Activated naive CD8-positive, alpha-beta T cell treated with anti-CD3 and anti-CD28 coated beads, Interleukin-2, amount 10 ng/mL, durations not matched to agents 7 days and 5 days (primary cell): Measurements from ENCODE around the gene ANKRD6. TPM values are rescaled to one million over a fixed set of nuclear protein-coding genes. Genes with fewer than 3 reads are reported as not detected.

Experiments
- ATAC-seq: fragments of 150-1000 bp; cut with Tn5 transposase; one replicate; pipeline ENCODE4 v1.10.0; 2021; ENCODE audit warnings: low read depth, moderate library complexity
- POLR2A ChIA-PET: fragments of 350-600 bp; sonication (Branson Sonifier 250); formaldehyde crosslinking; loops from one replicate; lab custom pipeline; 2021; ENCODE audit warnings: antibody characterized with exemption; lab: Charles Lee
- DNase-seq: peaks from one replicate; pipeline ENCODE4 v3.0.0; 2021
- H3K27ac Mint-ChIP-seq: one replicate; pipeline ENCODE4 v1.8.0; 2022; ENCODE audit warnings: mild to moderate bottlenecking, mixed read lengths
- H3K27me3 Mint-ChIP-seq: one replicate; pipeline ENCODE4 v1.8.0; 2022; ENCODE audit warnings: mild to moderate bottlenecking, moderate library complexity, mixed read lengths
- H3K36me3 Mint-ChIP-seq: one replicate; pipeline ENCODE4 v1.8.0; 2021; ENCODE audit warnings: mild to moderate bottlenecking, mixed read lengths
- H3K4me1 Mint-ChIP-seq: one replicate; pipeline ENCODE4 v1.8.0; 2021; ENCODE audit warnings: mixed read lengths
- H3K4me3 Mint-ChIP-seq: one replicate; pipeline ENCODE4 v1.8.0; 2022; ENCODE audit warnings: mild to moderate bottlenecking, moderate library complexity, mixed read lengths
- H3K9me3 Mint-ChIP-seq: one replicate; pipeline ENCODE4 v1.8.0; 2021; ENCODE audit warnings: mixed read lengths
- total RNA-seq, 2 experiments: library from RNA; stranded (reverse); gene quantifications; one replicate each; pipeline ENCODE4 v1.2.3, GENCODE V29; 2021

ANKRD6 gene
- total RNA-seq, 2 experiments from 2014 or later: 14.7 to 18.9 TPM

DNA sequence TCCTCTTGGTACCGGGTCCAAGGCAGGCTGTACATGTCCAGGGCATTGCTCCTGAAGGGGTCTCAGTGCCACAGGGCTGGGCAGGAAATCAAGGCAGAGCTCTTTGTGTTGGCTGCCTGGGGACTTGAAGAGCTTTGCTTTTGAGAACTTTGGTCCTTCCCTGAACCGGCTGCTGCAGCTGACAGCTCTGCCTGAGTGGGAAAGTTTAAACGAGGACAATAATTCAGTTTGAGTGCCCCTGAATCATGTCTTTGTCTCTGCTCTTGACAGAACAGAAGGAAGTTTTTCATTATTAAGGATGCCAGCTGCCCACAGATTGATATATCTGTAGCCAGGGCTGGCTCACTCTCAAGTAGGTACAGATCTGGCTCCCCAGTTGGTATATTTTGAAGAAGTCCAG lies 56.1 kb downstream of the ANKRD6 start:
- peaks cover 5% of the 10 kb centered on the region for H3K27me3 Mint-ChIP-seq
- POLR2A ChIA-PET: no interaction called here
- H3K27ac Mint-ChIP-seq: no peak overlapping the region
- H3K9me3 Mint-ChIP-seq: no peaks in the 10 kb centered on the region
- no peak overlapping the region for H3K4me3 Mint-ChIP-seq
- no peaks in the 10 kb centered on the region for H3K36me3 Mint-ChIP-seq
- H3K4me1 Mint-ChIP-seq: no peaks in the 10 kb centered on the region
- DNase-seq (no peak), ATAC-seq (no peak)

DNA sequence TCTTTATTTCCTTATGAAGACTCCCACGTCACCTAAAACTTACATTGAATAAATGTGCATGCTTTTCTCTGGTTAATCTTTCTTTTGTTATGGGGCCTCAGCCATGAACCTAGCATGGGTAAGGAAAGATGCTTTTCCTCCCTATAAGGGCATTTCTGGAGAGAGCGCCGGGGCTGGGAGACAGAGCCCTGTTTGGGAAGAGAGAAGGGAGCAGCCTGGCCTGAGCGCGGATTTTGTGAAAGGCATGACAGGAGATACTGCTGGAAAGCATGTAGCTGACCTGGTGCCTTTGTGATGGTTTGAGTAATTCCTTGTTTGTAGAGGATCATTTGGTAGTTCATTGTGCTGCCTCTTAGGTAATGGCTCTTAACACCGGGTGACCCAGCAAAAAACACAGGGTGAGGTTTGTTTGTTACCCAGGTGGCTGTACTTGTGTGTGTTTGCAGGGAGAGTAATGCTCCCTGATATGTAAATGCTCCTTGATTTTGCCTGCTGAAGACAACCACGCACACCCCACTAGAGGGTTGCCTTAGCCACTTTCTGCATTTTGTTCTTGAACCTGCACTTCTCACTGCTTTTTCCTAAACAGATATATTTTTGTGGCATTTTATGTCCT lies 59.2 kb downstream of the ANKRD6 start:
- no peak for ATAC-seq
- no peaks in the 10 kb centered on the region for H3K36me3 Mint-ChIP-seq
- H3K9me3 Mint-ChIP-seq: no peaks in the 10 kb centered on the region
- H3K4me1 Mint-ChIP-seq: no peaks in the 10 kb centered on the region
- H3K4me3 Mint-ChIP-seq: no peak overlapping the region
- peaks cover 2% of the 10 kb centered on the region for H3K27me3 Mint-ChIP-seq
- POLR2A ChIA-PET: no interaction called here
- H3K27ac Mint-ChIP-seq: no peak overlapping the region
- no peak for DNase-seq

DNA sequence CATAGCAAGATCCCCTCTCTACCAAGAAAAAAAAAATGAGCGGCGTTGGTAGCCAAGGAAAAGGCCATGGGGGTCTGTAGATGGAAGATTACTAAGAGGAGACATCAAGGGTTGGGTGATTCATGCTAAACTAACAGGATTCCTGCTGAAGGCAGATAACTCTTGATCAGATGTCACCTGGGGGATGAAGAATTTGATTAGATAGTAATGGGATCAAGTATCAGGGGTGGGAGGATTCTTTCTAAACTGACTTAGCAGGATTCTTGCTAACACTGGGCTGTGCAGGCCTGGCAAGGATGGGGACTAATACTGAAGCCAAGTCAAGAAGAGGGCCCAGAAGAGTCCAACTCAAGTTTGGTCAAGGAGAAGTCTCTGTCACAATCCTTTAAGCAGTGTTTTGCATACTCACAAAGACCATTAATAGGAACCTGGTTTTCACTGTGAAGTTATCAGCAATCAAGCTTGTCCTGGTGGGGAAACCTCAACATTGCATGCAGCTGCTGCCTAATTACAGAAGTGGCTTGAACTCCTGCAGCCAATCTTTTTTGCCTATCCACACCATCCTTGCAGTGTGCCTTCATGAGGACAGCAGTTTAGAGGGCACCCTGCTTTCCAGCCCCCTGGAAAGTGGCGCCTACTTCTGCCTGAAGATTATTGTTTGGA lies 61.3 kb downstream of the ANKRD6 start:
- no peak for DNase-seq
- ATAC-seq: no peak
- Mint-ChIP-seq H3K9me3 (no peaks in the 10 kb centered on the region), H3K4me3 (no peak overlapping the region), H3K27ac (no peak overlapping the region), H3K36me3 (no peaks in the 10 kb centered on the region), H3K4me1 (no peaks in the 10 kb centered on the region), H3K27me3 (peaks cover 5% of the 10 kb centered on the region)
- POLR2A ChIA-PET: no interaction called here

DNA sequence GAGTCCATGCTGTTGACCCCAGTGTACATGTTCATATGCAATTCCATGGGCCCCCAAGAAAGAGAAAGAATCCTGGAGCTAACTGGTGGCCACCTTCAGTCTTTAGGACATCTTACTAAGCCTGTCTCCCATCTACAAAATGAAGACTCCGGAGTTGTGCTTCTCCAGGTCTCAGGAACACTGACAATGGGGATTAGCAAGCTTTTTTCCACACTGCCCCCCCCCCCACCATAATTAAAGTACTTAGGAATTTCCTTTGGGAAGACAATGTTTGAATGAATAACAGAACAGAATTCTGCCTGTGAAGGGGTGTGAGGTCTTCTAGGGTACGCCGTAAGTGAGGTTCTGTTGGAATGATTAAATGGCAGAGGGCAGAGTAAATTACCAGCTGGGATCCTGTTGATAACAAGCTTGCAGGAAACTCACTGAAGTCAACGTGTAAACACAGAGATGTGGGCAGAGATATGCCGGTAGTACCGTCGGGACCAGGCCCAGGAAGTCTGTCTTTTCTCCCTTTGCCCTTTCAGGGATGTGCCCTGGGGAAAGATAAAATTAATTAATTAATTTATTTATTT lies 63.1 kb downstream of the ANKRD6 start:
- no peak for ATAC-seq

DNA sequence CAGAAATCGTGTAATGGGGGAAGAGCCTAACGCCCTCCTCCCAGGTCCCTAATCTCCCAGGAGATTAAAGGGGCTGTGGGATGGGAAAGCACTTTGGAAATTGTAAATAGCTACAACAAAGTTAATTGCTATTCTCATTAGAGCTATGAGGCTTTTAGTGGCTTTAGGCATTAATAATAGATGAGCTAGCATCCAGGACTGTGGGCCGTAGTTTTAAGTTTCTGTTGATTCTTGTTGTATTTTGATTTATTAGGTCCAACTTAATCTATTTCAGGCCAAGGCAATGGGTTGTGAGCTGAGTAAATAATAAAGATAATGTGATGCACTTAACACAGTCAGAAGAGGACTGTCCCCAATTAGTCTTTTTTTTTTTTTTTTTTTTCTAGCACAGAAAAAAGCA lies 67.7 kb downstream of the ANKRD6 start:
- DNase-seq: no peak
- POLR2A ChIA-PET: interaction anchor here (0.7 kb wide), 1 partner anchor 329 kb away, joined by 6 read pairs; no protein-coding TSS in a partner anchor
- peaks cover 9% of the 10 kb centered on the region for H3K27me3 Mint-ChIP-seq
- H3K4me1 Mint-ChIP-seq: no peaks in the 10 kb centered on the region
- no peak overlapping the region for H3K27ac Mint-ChIP-seq
- H3K36me3 Mint-ChIP-seq: peaks cover 1% of the 10 kb centered on the region
- no peak overlapping the region for H3K4me3 Mint-ChIP-seq
- H3K9me3 Mint-ChIP-seq: no peaks in the 10 kb centered on the region
- ATAC-seq: no peak

More for the DNA sequence above, 63.1 kb downstream of the ANKRD6 start:
- no peak for DNase-seq
- Mint-ChIP-seq H3K27me3 (peaks cover 8% of the 10 kb centered on the region), H3K4me1 (no peaks in the 10 kb centered on the region), H3K9me3 (no peaks in the 10 kb centered on the region), H3K27ac (no peak overlapping the region), H3K36me3 (no peaks in the 10 kb centered on the region), H3K4me3 (no peak overlapping the region)
- POLR2A ChIA-PET: no interaction called here

DNA sequence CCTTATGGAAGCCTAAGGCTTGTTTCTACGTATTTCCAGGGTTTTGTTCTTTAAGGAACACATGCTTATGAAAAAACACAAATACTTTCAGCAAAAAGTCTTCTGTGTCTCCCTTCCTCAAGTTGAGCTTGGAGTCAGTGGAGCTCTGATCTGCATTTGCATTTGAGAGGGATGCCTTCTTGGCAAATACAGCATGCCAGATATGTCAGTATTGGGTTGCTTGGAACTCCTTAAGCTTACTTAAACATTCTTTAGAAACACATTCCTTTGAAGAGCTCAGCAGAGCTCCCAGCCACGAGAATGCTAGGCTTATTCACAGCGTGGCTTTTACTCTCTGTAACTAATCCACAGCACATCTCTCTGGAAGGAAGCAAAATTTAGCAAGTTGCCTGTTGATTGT lies 68.3 kb downstream of the ANKRD6 start:
- H3K27ac Mint-ChIP-seq: no peak overlapping the region

DNA sequence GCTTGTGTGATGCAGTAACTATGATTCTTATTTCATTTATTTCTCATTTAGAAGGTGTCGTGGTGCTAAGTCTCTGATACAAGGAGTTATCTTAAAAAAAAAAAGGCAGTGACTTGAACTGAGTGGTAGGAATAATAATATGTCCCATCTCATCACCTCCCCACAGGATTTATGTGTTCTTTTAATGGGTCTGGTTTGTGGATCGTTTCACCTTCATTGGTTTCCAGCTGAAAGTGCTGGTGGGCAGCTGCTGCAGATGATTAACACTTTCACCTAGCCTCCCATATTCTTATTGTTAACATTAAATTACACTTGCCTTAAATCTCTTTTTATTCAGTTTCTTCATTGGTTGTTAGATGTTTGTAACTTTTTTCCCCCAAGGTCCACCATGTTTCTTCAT lies 68.8 kb downstream of the ANKRD6 start:
- no peak for ATAC-seq
- Mint-ChIP-seq H3K4me3 (no peak overlapping the region), H3K4me1 (no peaks in the 10 kb centered on the region), H3K9me3 (no peaks in the 10 kb centered on the region), H3K27ac (no peak overlapping the region), H3K27me3 (peaks cover 9% of the 10 kb centered on the region), H3K36me3 (peaks cover 1% of the 10 kb centered on the region)
- POLR2A ChIA-PET: no interaction called here
- no peak for DNase-seq

More for the DNA sequence above, 68.3 kb downstream of the ANKRD6 start:
- H3K9me3 Mint-ChIP-seq: no peaks in the 10 kb centered on the region
- H3K4me1 Mint-ChIP-seq: no peaks in the 10 kb centered on the region
- DNase-seq: no peak
- POLR2A ChIA-PET: no interaction called here
- ATAC-seq: no peak
- peaks cover 9% of the 10 kb centered on the region for H3K27me3 Mint-ChIP-seq
- H3K36me3 Mint-ChIP-seq: peaks cover 1% of the 10 kb centered on the region
- H3K4me3 Mint-ChIP-seq: no peak overlapping the region

DNA sequence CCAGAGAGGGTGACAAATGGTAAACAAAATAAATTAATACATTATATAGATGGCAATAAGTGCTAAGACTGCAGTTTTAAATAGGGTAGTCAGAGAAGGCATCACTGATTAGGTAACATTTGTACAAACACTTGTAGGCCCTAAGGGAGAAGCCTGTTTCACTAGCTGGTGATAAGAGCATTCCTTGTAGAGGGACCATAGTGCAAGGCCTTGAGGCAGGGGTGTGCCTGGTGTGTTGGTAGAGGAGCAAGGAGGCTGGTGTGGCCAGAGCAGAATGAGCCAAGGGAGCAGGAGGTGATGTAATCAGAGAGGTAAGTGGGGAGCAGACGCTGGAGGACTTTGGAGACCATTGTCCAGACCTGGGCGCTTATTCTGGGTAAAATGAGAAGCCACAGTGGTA lies 70.7 kb downstream of the ANKRD6 start:
- Mint-ChIP-seq H3K27me3 (peaks cover 5% of the 10 kb centered on the region), H3K9me3 (no peaks in the 10 kb centered on the region), H3K4me1 (no peaks in the 10 kb centered on the region), H3K36me3 (peaks cover 1% of the 10 kb centered on the region), H3K4me3 (no peak overlapping the region), H3K27ac (no peak overlapping the region)
- ATAC-seq: no peak
- DNase-seq: no peak
- POLR2A ChIA-PET: interaction anchor here (0.5 kb wide), 1 partner anchor 38 kb away, joined by 3 read pairs; no protein-coding TSS in a partner anchor

DNA sequence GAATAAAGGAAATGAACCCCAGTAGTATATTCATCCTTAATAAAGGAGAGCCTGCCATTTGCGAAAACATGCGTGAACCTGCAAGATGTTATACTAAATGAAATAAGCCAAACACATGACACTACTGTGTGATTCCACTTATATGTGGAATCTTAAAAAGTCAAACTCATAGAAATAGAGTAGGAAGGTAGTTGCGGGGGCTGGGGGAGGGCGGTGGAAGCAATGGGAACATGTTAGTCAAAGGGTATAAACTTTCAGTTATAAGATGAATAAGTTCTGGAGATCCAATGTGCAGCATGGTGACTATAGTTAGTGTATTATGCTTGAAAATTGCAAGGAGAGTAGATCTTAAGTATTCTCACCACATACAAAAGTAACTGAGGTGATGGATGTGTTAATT lies 72.9 kb downstream of the ANKRD6 start:
- DNase-seq: no peak
- ATAC-seq: no peak
- no peak overlapping the region for H3K27ac Mint-ChIP-seq
- no peaks in the 10 kb centered on the region for H3K4me1 Mint-ChIP-seq
- peaks cover 1% of the 10 kb centered on the region for H3K36me3 Mint-ChIP-seq
- POLR2A ChIA-PET: no interaction called here
- peaks cover 3% of the 10 kb centered on the region for H3K27me3 Mint-ChIP-seq
- no peaks in the 10 kb centered on the region for H3K9me3 Mint-ChIP-seq
- no peak overlapping the region for H3K4me3 Mint-ChIP-seq

DNA sequence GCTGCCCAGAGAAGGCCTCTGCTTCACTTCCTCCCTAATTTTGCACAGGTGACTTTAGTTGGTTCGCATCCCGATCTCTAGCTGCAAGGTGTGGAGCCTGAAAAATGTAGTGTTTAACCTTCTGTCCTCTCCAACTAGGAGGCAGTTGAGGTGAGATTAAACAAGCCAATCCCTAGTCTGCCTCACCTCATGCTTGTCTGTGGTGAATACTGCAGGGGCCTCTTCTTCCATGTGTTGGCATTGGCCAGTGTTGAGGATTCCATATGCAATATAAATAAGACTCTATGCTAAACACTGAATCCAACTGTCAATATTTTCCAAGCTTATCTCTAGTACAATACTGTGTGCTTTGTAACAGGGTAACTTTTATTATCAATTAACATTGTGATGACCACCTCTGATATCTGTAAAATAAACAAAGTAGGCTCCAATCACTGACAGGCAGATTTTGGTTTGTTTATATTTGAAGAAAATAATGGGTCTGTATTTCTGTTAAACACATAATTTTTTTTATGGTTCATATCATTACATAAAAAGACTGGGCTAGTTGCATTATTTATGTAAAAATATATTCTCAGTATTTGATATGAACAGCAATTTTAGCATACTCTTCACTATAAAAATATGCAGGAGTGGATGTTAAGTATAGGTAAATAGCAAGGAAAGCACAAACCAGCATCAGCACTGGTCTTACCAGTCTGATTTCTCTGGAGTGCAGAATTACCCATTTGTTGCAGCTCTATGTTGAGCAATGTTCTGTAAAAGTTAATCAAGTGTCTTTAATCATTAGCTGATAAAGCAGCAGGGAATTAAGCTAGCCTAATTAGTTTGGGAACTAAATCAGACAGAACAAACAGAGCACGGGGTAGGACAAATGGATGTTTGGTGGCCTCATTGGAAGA lies 74.0 kb downstream of the ANKRD6 start:
- Mint-ChIP-seq H3K4me1 (peaks cover 4% of the 10 kb centered on the region), H3K27ac (no peak overlapping the region), H3K27me3 (peaks cover under 1% of the 10 kb centered on the region), H3K9me3 (no peaks in the 10 kb centered on the region), H3K36me3 (peaks cover 1% of the 10 kb centered on the region), H3K4me3 (no peak overlapping the region)
- ATAC-seq: no peak
- DNase-seq: no peak
- POLR2A ChIA-PET: no interaction called here

DNA sequence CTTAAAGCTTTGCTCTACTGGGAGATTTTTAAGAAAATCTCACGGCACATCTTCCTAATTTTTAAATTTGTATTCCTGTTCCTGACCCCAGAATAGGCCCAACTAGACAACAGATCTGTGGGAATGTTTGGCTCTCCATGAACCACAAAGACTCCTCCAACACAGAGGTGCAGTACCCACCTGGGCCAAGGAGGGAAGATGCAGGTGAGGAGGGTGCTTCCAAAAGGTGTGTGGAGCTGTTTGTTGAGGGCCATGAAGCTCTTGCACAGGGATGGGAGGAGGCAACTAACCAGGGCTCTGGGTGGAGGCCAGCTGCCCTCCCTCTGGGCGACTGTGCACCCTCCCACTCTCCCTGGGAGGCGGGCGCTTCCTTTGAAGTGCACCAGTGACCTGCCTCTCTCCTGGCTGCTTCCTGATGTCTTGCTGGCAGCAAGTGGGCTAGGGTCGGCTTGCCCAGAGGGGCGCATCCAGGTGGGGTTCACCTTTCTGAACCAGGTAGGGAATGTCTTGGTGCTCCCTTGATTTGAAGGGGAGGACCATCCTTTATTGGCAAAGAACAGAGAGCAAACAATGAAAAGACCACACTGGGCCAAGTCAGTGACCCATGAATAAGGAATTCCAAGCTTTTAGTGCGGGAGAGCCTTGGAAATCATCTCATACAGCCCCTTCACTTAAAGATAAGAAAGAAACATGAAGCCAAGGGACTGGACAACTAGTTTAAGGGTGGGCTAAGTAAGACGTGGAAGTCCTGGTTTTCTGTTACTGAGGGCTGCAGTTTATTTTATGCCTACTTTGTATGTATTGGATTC lies 76.0 kb downstream of the ANKRD6 start:
- no peak for ATAC-seq
- POLR2A ChIA-PET: no interaction called here
- Mint-ChIP-seq H3K4me1 (peaks cover 4% of the 10 kb centered on the region), H3K27me3 (no peaks in the 10 kb centered on the region), H3K27ac (no peak overlapping the region), H3K4me3 (no peak overlapping the region), H3K9me3 (no peaks in the 10 kb centered on the region), H3K36me3 (no peaks in the 10 kb centered on the region)
- DNase-seq: no peak

DNA sequence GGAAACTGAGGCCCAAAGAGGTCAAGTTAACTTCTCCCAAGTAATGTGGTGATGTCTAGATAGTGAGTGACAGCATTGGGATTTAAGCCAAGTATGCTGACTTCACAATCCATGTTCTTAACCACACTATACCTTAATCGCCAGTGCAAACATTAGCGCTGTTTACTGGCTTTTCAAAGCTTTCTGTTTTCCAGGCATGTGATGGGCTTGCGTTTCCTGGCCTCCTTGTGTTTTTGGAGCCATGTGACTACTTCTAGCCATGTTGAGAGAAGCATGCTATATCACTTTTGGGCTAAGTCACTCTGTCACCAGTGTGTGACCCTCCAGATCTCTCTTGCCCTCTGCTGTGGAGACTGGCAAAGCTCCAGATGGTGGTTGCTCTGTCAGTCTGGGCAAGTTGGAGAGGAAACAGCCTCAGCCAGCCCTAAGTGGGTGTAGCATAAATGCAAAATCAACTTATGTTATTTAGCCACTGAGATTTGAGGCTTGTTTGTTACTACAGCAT lies 76.9 kb downstream of the ANKRD6 start:
- POLR2A ChIA-PET: no interaction called here
- Mint-ChIP-seq H3K27me3 (no peaks in the 10 kb centered on the region), H3K9me3 (no peaks in the 10 kb centered on the region), H3K36me3 (no peaks in the 10 kb centered on the region), H3K4me3 (no peak overlapping the region), H3K4me1 (peaks cover 4% of the 10 kb centered on the region), H3K27ac (no peak overlapping the region)
- ATAC-seq (no peak), DNase-seq (no peak)
